KMS-11 (cell line): ENCODE results near the gene NRP1.

ENCODE experiments used
- H2AFZ ChIP-seq: fragments of 200-600 bp; sonication (generic); 2 replicates; pipeline ENCODE4 v1.6.1; 2016; ENCODE audit warnings: antibody characterized with exemption, mixed run types, low read depth
- H3K27ac ChIP-seq: fragments of 200-600 bp; sonication (generic); 2 replicates; pipeline ENCODE4 v1.6.1; 2016; ENCODE audit warnings: mild to moderate bottlenecking, mixed run types
- H3K27me3 ChIP-seq: fragments of 200-600 bp; sonication (generic); 2 replicates; pipeline ENCODE4 v1.6.1; 2017; ENCODE audit warnings: mild to moderate bottlenecking, low read depth, mixed run types, moderate library complexity; ENCODE audit not compliant: insufficient read depth
- H3K36me3 ChIP-seq: fragments of 200-600 bp; sonication (generic); 2 replicates; pipeline ENCODE4 v1.6.1; 2017; ENCODE audit warnings: mild to moderate bottlenecking, mixed run types; ENCODE audit not compliant: insufficient read depth
- H3K4me1 ChIP-seq: fragments of 200-600 bp; sonication (generic); 2 replicates; pipeline ENCODE4 v1.6.1; 2016; ENCODE audit warnings: mild to moderate bottlenecking, low read depth, mixed run types; ENCODE audit not compliant: poor library complexity, severe bottlenecking
- H3K4me2 ChIP-seq: fragments of 200-600 bp; sonication (generic); 2 replicates; pipeline ENCODE4 v1.7.0; 2016; ENCODE audit warnings: mild to moderate bottlenecking, mixed run types
- H3K4me3 ChIP-seq: fragments of 200-600 bp; sonication (generic); IDR thresholded peaks from 2 replicates; pipeline ENCODE4 v1.6.1; 2017; ENCODE audit warnings: low read depth, low read length, mixed read lengths; ENCODE audit not compliant: insufficient read depth
- H3K79me2 ChIP-seq: fragments of 200-600 bp; sonication (generic); 2 replicates; pipeline ENCODE4 v1.6.1; 2016; ENCODE audit warnings: low read depth, mixed run types; ENCODE audit not compliant: insufficient read depth
- H3K9ac ChIP-seq: fragments of 200-600 bp; sonication (generic); 2 replicates; pipeline ENCODE4 v1.6.1; 2016; ENCODE audit warnings: mild to moderate bottlenecking, mixed run types
- H4K20me1 ChIP-seq: fragments of 200-600 bp; sonication (generic); 2 replicates; pipeline ENCODE4 v1.6.1; 2016; ENCODE audit warnings: mild to moderate bottlenecking, mixed run types; ENCODE audit not compliant: insufficient read depth
- CTCF ChIP-seq: fragments of 200-600 bp; sonication (generic); conservative IDR thresholded peaks from 2 replicates; pipeline ENCODE4 v1.6.1; 2017; ENCODE audit warnings: low read depth, mild to moderate bottlenecking, antibody characterized with exemption, low read length, moderate library complexity, mixed read lengths

NRP1 gene

GRCh38 chr10:33350041-33350440 lies 15.6 kb upstream of the NRP1 start:
- no peaks in the 10 kb centered on the region for H3K4me1 ChIP-seq
- H3K4me2 ChIP-seq = no peak overlapping the region
- no peak overlapping the region for H2AFZ ChIP-seq
- H3K79me2 ChIP-seq = no peaks in the 10 kb centered on the region
- H4K20me1 ChIP-seq = no peaks in the 10 kb centered on the region
- no peak for TF ChIP-seq CTCF
- H3K27ac ChIP-seq = no peak overlapping the region
- no peaks in the 10 kb centered on the region for H3K27me3 ChIP-seq
- no peaks in the 10 kb centered on the region for H3K36me3 ChIP-seq
- no peak overlapping the region for H3K9ac ChIP-seq
- H3K4me3 ChIP-seq = no peak overlapping the region

- Histone ChIP-seq H4K20me1 (no peaks in the 10 kb centered on the region), H3K4me1 (no peaks in the 10 kb centered on the region), H3K36me3 (no peaks in the 10 kb centered on the region), H3K4me2 (no peak overlapping the region), H2AFZ (no peak overlapping the region), H3K27ac (no peak overlapping the region), H3K79me2 (no peaks in the 10 kb centered on the region), H3K27me3 (no peaks in the 10 kb centered on the region), H3K9ac (no peak overlapping the region), H3K4me3 (no peak overlapping the region)
- TF ChIP-seq CTCF = no peak
Measured at GRCh38 chr10:33349268-33349667, 14.8 kb upstream of the NRP1 start.

- Histone ChIP-seq H3K4me2 (no peak overlapping the region), H3K79me2 (no peaks in the 10 kb centered on the region), H3K4me1 (no peaks in the 10 kb centered on the region), H3K4me3 (no peak overlapping the region), H3K27me3 (no peaks in the 10 kb centered on the region), H4K20me1 (no peaks in the 10 kb centered on the region), H3K36me3 (no peaks in the 10 kb centered on the region), H3K27ac (no peak overlapping the region), H2AFZ (no peak overlapping the region), H3K9ac (no peak overlapping the region)
- TF ChIP-seq CTCF = no peak
Measured at GRCh38 chr10:33347211-33347610, 12.7 kb upstream of the NRP1 start.

- no peak for TF ChIP-seq CTCF
Measured at GRCh38 chr10:33345236-33345635, 10.8 kb upstream of the NRP1 start.

More at GRCh38 chr10:33345236-33345635, 10.8 kb upstream of the NRP1 start:
- Histone ChIP-seq H3K27ac (no peak overlapping the region), H3K27me3 (no peaks in the 10 kb centered on the region), H4K20me1 (no peaks in the 10 kb centered on the region), H3K4me1 (no peaks in the 10 kb centered on the region), H2AFZ (no peak overlapping the region), H3K4me3 (no peak overlapping the region), H3K79me2 (no peaks in the 10 kb centered on the region), H3K4me2 (no peak overlapping the region), H3K9ac (no peak overlapping the region), H3K36me3 (no peaks in the 10 kb centered on the region)
